HG03175 (cell line): ENCODE measurements around the gene TMEM247.

Experiments used
- ATAC-seq: cut with Tn5 transposase; IDR thresholded peaks from one replicate; pipeline ENCODE4 v1.9.1; 2021; ENCODE audit warnings: mild to moderate bottlenecking, moderate library complexity; ENCODE audit not compliant: unreplicated experiment

TMEM247 gene

GRCh38 chr2:46488389-46488788 is 9.0 kb downstream of the TMEM247 start:
- no peak for ATAC-seq

GRCh38 chr2:46489423-46490174 is 10.2 kb downstream of the TMEM247 start:
- no peak for ATAC-seq

GRCh38 chr2:46490521-46491141 is 11.3 kb downstream of the TMEM247 start:
- ATAC-seq: peak; percentile 51

GRCh38 chr2:46492301-46492700 is 12.9 kb downstream of the TMEM247 start:
- ATAC-seq: no peak

GRCh38 chr2:46493241-46493970 is 14.0 kb downstream of the TMEM247 start:
- peak; percentile 80 for ATAC-seq

GRCh38 chr2:46493971-46494250 is 14.5 kb downstream of the TMEM247 start:
- ATAC-seq: peak; percentile 9

GRCh38 chr2:46494596-46494995 is 15.2 kb downstream of the TMEM247 start:
- no peak for ATAC-seq

- ATAC-seq: no peak
These were observed 16.1 kb downstream of the TMEM247 start for GRCh38 chr2:46495231-46496030.

GRCh38 chr2:46497766-46498165 is 18.4 kb downstream of the TMEM247 start:
- ATAC-seq: no peak

GRCh38 chr2:46498681-46499080 is 19.3 kb downstream of the TMEM247 start:
- no peak for ATAC-seq

GRCh38 chr2:46499392-46499785 is 20.0 kb downstream of the TMEM247 start:
- no peak for ATAC-seq

- no peak for ATAC-seq
These were observed 21.4 kb downstream of the TMEM247 start for GRCh38 chr2:46500801-46501200.

- no peak for ATAC-seq
These were observed 23.0 kb downstream of the TMEM247 start for GRCh38 chr2:46502291-46502885.

GRCh38 chr2:46503686-46504085 is 24.3 kb downstream of the TMEM247 start:
- no peak for ATAC-seq

- no peak for ATAC-seq
These were observed 24.9 kb downstream of the TMEM247 start for GRCh38 chr2:46504221-46504620.

GRCh38 chr2:46504685-46505471 is 25.5 kb downstream of the TMEM247 start:
- no peak for ATAC-seq

- ATAC-seq: no peak
These were observed 26.1 kb downstream of the TMEM247 start for GRCh38 chr2:46505472-46505783.

- ATAC-seq: no peak
These were observed 26.9 kb downstream of the TMEM247 start for GRCh38 chr2:46506131-46506706.

- no peak for ATAC-seq
These were observed 28.9 kb downstream of the TMEM247 start for GRCh38 chr2:46508312-46508711.

- no peak for ATAC-seq
These were observed 29.4 kb downstream of the TMEM247 start for GRCh38 chr2:46508759-46509158.
